SK-N-SH treated with all-trans-retinoic acid at 6 μM for 48 hours (cell line): ENCODE results near the gene INCA1.

Experiments
- CREB5 ChIP-seq: fragments of 250-450 bp; sonication (Bioruptor Pico); IDR thresholded peaks from 2 replicates; pipeline ENCODE4 v1.5.1; 2020; ENCODE audit warnings: low read depth, mild to moderate bottlenecking, moderate library complexity
- OSR1 ChIP-seq: fragments of 250-450 bp; sonication (Bioruptor Pico); IDR thresholded peaks from 2 replicates; pipeline ENCODE4 v1.8.0; 2022; ENCODE audit warnings: moderate library complexity, mild to moderate bottlenecking, inconsistent platforms
- ZNF8 ChIP-seq: fragments of 450-650 bp; formaldehyde crosslinking; IDR thresholded peaks from 2 replicates; pipeline ENCODE4 v1.5.0; 2020; ENCODE audit warnings: mild to moderate bottlenecking, moderate library complexity

GRCh38 chr17:5000237-5000639 lies 2.9 kb upstream of the INCA1 start:
- TF ChIP-seq CREB5 (CRISPR knock-in tag) (no peak), ZNF8 (CRISPR knock-in tag) (no peak), OSR1 (CRISPR knock-in tag) (no peak)
